Measurements from ENCODE around the gene CREB5.

DNA sequence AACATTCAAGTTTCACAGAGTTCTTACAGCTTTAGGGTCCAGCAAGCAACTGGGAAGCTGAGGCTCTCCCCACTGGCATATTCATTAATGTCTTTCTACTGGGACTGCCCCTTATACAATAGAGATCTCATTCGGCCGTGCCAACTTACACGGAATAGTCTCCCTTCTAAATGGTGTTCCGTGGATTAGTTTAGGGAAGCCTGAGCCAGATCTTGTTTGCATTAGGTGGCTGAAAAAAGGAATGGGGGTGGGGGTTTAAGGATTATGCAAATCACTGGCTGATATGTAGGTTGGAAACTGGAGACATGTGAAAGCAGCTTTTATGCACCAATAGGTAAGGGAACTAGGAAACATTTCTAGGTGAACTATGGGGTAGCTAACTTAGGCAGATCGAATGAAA, 327.5 kb downstream of the CREB5 start:
- no peak for TF ChIP-seq CTCF (IDR thresholded peaks at IDR 0.05)
- TF ChIP-seq POLR2A (IDR thresholded peaks at IDR 0.05) = no peak
- TF ChIP-seq POLR2AphosphoS5 (IDR thresholded peaks at IDR 0.05) = no peak
- no peak for TF ChIP-seq EP300 (IDR thresholded peaks at IDR 0.05)
